ENCODE data around the gene ECI2. TPM values are rescaled to one million over a fixed set of nuclear protein-coding genes. Genes with fewer than 3 reads are reported as not detected.
"Not testable (repeated sequence)": the region's sequence is repeated elsewhere in the genome, so short reads cannot be mapped to it uniquely, and the experiment has no call there.

ECI2 gene
- polyA plus RNA-seq, 1 donor, result 48.1 TPM

- no peak for DNase-seq (ENCODE audit: low read depth)
These were observed 3.9 kb upstream of the ECI2 start for GRCh38 chr6:4139272-4139671.

- no peak for DNase-seq (ENCODE audit: low read depth)
These were observed 2.8 kb upstream of the ECI2 start for GRCh38 chr6:4138186-4138585.

- no peak for DNase-seq (ENCODE audit: low read depth)
These were observed 1.0 kb upstream of the ECI2 start for GRCh38 chr6:4136354-4136831.

GRCh38 chr6:4135665-4136353 is 434 bp upstream of the ECI2 start:
- DNase-seq (ENCODE audit: low read depth), result peak; percentile 59

GRCh38 chr6:4133941-4134838 is 1.2 kb downstream of the ECI2 start:
- DNase-seq (ENCODE audit: low read depth), result no peak

GRCh38 chr6:4130357-4130987 is 4.9 kb downstream of the ECI2 start:
- no peak for DNase-seq (ENCODE audit: low read depth)

GRCh38 chr6:4129446-4129845 is 5.9 kb downstream of the ECI2 start:
- DNase-seq (ENCODE audit: low read depth), result no peak

GRCh38 chr6:4128748-4129147 is 6.6 kb downstream of the ECI2 start:
- DNase-seq (ENCODE audit: low read depth), result no peak

- no peak for DNase-seq (ENCODE audit: low read depth)
These were observed 7.3 kb downstream of the ECI2 start for GRCh38 chr6:4128072-4128471.

- no peak for DNase-seq (ENCODE audit: low read depth)
These were observed 9.2 kb downstream of the ECI2 start for GRCh38 chr6:4125933-4126864.

GRCh38 chr6:4125500-4125899 is 9.9 kb downstream of the ECI2 start:
- no peak for DNase-seq (ENCODE audit: low read depth)

GRCh38 chr6:4124351-4124750 is 11.0 kb downstream of the ECI2 start:
- DNase-seq (ENCODE audit: low read depth), result no peak

GRCh38 chr6:4115741-4116140 is 19.6 kb downstream of the ECI2 start:
- DNase-seq (ENCODE audit: low read depth), result no peak

- DNase-seq (ENCODE audit: low read depth), result no peak
These were observed 21.3 kb downstream of the ECI2 start for GRCh38 chr6:4114123-4114522.

GRCh38 chr6:4113649-4114048 is 21.7 kb downstream of the ECI2 start:
- no peak for DNase-seq (ENCODE audit: low read depth)

GRCh38 chr6:4112366-4112765 is 23.0 kb downstream of the ECI2 start:
- no peak for DNase-seq (ENCODE audit: low read depth)

GRCh38 chr6:4109363-4109815 is 26.0 kb downstream of the ECI2 start:
- DNase-seq (ENCODE audit: low read depth), result not testable (repeated sequence)

GRCh38 chr6:4108561-4109093 is 26.7 kb downstream of the ECI2 start:
- no peak for DNase-seq (ENCODE audit: low read depth)

GRCh38 chr6:4107873-4108272 is 27.5 kb downstream of the ECI2 start:
- no peak for DNase-seq (ENCODE audit: low read depth)

GRCh38 chr6:4105980-4106536 is 29.3 kb downstream of the ECI2 start:
- no peak for DNase-seq (ENCODE audit: low read depth)

GRCh38 chr6:4103929-4104328 is 31.4 kb downstream of the ECI2 start:
- DNase-seq (ENCODE audit: low read depth), result no peak
